H1 (cell line): Measurements from ENCODE around the gene WDSUB1. TPM values are rescaled to one million over a fixed set of nuclear protein-coding genes. Genes with fewer than 3 reads are reported as not detected.

Experiments
- CTCF ChIA-PET: fragments of 300-600 bp; sonication (Branson Sonifier 250); formaldehyde crosslinking; loops from one replicate; lab custom pipeline; 2021; ENCODE audit not compliant: partially characterized antibody; lab: Charles Lee
- POLR2A ChIA-PET: fragments of 300-600 bp; sonication (Branson Sonifier 250); formaldehyde crosslinking; loops from one replicate; lab custom pipeline; 2021; ENCODE audit warnings: inconsistent platforms; ENCODE audit not compliant: partially characterized antibody; lab: Charles Lee
- DNase-seq, 2 experiments: peaks; one replicate each; pipeline versions ENCODE4 v3.0.0 to v3.0.0-alpha.2; 2010 to 2022; ENCODE audit warnings: low spot score in 2 of 2, low read depth in 1 of 2, mixed read lengths in 1 of 2
- FAIRE-seq: peaks from 2 replicates; lab custom pipeline; 2011; peaks lifted over from hg19 to GRCh38; lab: Jason Lieb, UNC
- H2AFZ ChIP-seq: 2 replicates; pipeline ENCODE4 v1.8.1; 2012; ENCODE audit warnings: low read length, inconsistent platforms
- H2AK5ac ChIP-seq: 2 replicates; pipeline ENCODE4 v1.6.1; 2013; ENCODE audit warnings: low read depth, low read length
- H2BK120ac ChIP-seq: replicated peaks from 2 replicates; pipeline ENCODE3; 2013; ENCODE audit warnings: low read depth, low read length, inconsistent platforms
- H2BK12ac ChIP-seq: 2 replicates; pipeline ENCODE4 v1.6.1; 2013; ENCODE audit warnings: low read depth, low read length
- H2BK15ac ChIP-seq: 2 replicates; pipeline ENCODE4 v1.6.1; 2013; ENCODE audit warnings: low read length
- H2BK20ac ChIP-seq: 2 replicates; pipeline ENCODE4 v1.6.1; 2013; ENCODE audit warnings: low read length
- H2BK5ac ChIP-seq: 2 replicates; pipeline ENCODE4 v1.6.1; 2013; ENCODE audit warnings: low read depth, low read length
- H3K14ac ChIP-seq: 2 replicates; pipeline ENCODE4 v1.6.1; 2013; ENCODE audit warnings: inconsistent platforms; ENCODE audit not compliant: insufficient read length
- H3K18ac ChIP-seq: 2 replicates; pipeline ENCODE4 v1.6.1; 2013; ENCODE audit warnings: low read length; ENCODE audit errors: extremely low read depth
- H3K23ac ChIP-seq: 2 replicates; pipeline ENCODE4 v1.6.1; 2013; ENCODE audit warnings: inconsistent platforms; ENCODE audit not compliant: insufficient read length
- H3K23me2 ChIP-seq: 2 replicates; pipeline ENCODE4 v1.6.1; 2013; ENCODE audit warnings: low read depth, low read length
- H3K27ac ChIP-seq: 2 replicates; pipeline ENCODE4 v1.6.1; 2011; ENCODE audit warnings: low read depth, low read length, inconsistent platforms
- H3K27me3 ChIP-seq, 4 experiments: replicated peaks in 1 of 4; 1 replicate in 1 of 4; 2 replicates in 3 of 4; pipeline versions ENCODE4 v1.6.1 to v1.8.1; 2011 to 2013; ENCODE audit warnings: low read length in 3 of 4, mild to moderate bottlenecking in 3 of 4, inconsistent platforms in 2 of 4, mixed read lengths in 2 of 4, moderate library complexity in 1 of 4; ENCODE audit not compliant: control insufficient read depth in 3 of 4, insufficient read depth in 3 of 4; ENCODE audit errors: extremely low read depth in 1 of 4
- H3K36me3 ChIP-seq, 4 experiments: 2 replicates each; pipeline versions ENCODE4 v1.6.1 to v1.8.1; 2011 to 2013; ENCODE audit warnings: mild to moderate bottlenecking in 4 of 4, low read length in 3 of 4, moderate library complexity in 2 of 4, control low read depth in 1 of 4, inconsistent platforms in 1 of 4; ENCODE audit not compliant: insufficient read depth in 4 of 4, control insufficient read depth in 2 of 4
- H3K4ac ChIP-seq: replicated peaks from 2 replicates; pipeline ENCODE3; 2013; ENCODE audit warnings: low read length, low read depth, mixed read lengths, inconsistent platforms; ENCODE audit not compliant: insufficient read length
- H3K4me1 ChIP-seq, 4 experiments: replicated peaks in 1 of 4; 1 replicate in 1 of 4; 2 replicates in 3 of 4; pipeline versions ENCODE4 v1.6.1 to v1.8.1; 2011 to 2013; ENCODE audit warnings: low read length in 3 of 4, inconsistent platforms in 2 of 4, mixed read lengths in 1 of 4; ENCODE audit not compliant: insufficient read depth in 4 of 4, control insufficient read depth in 3 of 4
- H3K4me2 ChIP-seq, 2 experiments: 2 replicates each; pipeline versions ENCODE4 v1.6.1 to v1.8.1; 2011 to 2013; ENCODE audit warnings: low read depth in 2 of 2, low read length in 2 of 2, control low read depth in 1 of 2, inconsistent platforms in 1 of 2, mild to moderate bottlenecking in 1 of 2; ENCODE audit not compliant: insufficient read depth in 1 of 2
- H3K4me3 ChIP-seq, 4 experiments: fragments of 200-600, 300-600 bp in 1 of 4; sonication (generic), shearing (Covaris generic), sonication (Bioruptor Twin) in 1 of 4; 2 replicates each; pipeline versions ENCODE4 v1.5.1 to v1.8.1; 2011 to 2016; ENCODE audit warnings: low read length in 4 of 4, low read depth in 3 of 4, control low read depth in 2 of 4, inconsistent platforms in 2 of 4, mild to moderate bottlenecking in 2 of 4, mixed read lengths in 1 of 4, moderate library complexity in 1 of 4; ENCODE audit not compliant: insufficient read depth in 2 of 4; ENCODE audit errors: extremely low read depth in 1 of 4
- H3K56ac ChIP-seq: replicated peaks from 2 replicates; pipeline ENCODE3; 2013; ENCODE audit warnings: low read depth, mild to moderate bottlenecking, mixed read lengths, low read length, inconsistent platforms; ENCODE audit not compliant: insufficient read length
- H3K79me1 ChIP-seq: 2 replicates; pipeline ENCODE4 v1.6.1; 2013; ENCODE audit warnings: low read depth, low read length, control low read depth
- H3K79me2 ChIP-seq, 2 experiments: 2 replicates each; pipeline versions ENCODE4 v1.6.1 to v1.8.1; 2012 to 2013; ENCODE audit warnings: low read length in 2 of 2, mild to moderate bottlenecking in 2 of 2, inconsistent platforms in 1 of 2; ENCODE audit not compliant: insufficient read depth in 2 of 2, control insufficient read depth in 1 of 2
- H3K9ac ChIP-seq, 4 experiments: replicated peaks in 1 of 4; 1 replicate in 1 of 4; 2 replicates in 3 of 4; pipeline versions ENCODE4 v1.6.1 to v1.8.1; 2011 to 2013; ENCODE audit warnings: low read depth in 3 of 4, low read length in 3 of 4, control low read depth in 2 of 4, mild to moderate bottlenecking in 2 of 4, moderate library complexity in 2 of 4, inconsistent platforms in 1 of 4; ENCODE audit errors: extremely low read depth in 1 of 4
- H3K9me3 ChIP-seq, 2 experiments: 2 replicates each; pipeline versions ENCODE4 v1.6.1 to v1.8.1; 2012 to 2013; ENCODE audit warnings: mild to moderate bottlenecking in 2 of 2, moderate library complexity in 2 of 2, control low read depth in 1 of 2, inconsistent platforms in 1 of 2, low read depth in 1 of 2, low read length in 1 of 2, mixed read lengths in 1 of 2; ENCODE audit not compliant: insufficient read depth in 2 of 2
- H4K20me1 ChIP-seq, 2 experiments: replicated peaks in 1 of 2; 2 replicates each; pipeline versions ENCODE3 to v1.8.1; 2011 to 2013; ENCODE audit warnings: inconsistent platforms in 2 of 2, low read length in 2 of 2, mild to moderate bottlenecking in 1 of 2; ENCODE audit not compliant: insufficient read depth in 2 of 2, control insufficient read depth in 1 of 2
- H4K5ac ChIP-seq: 2 replicates; pipeline ENCODE4 v1.6.1; 2013; ENCODE audit warnings: low read length, low read depth, mixed read lengths, inconsistent platforms; ENCODE audit not compliant: insufficient read length
- H4K8ac ChIP-seq: 2 replicates; pipeline ENCODE4 v1.8.0; 2013; ENCODE audit warnings: mild to moderate bottlenecking, moderate library complexity, low read length, inconsistent platforms; ENCODE audit not compliant: insufficient read depth; ENCODE audit errors: extremely low read depth
- H4K91ac ChIP-seq: replicated peaks from 2 replicates; pipeline ENCODE3; 2013; ENCODE audit warnings: low read length, mixed read lengths, inconsistent platforms; ENCODE audit not compliant: insufficient read length
- BACH1 ChIP-seq: IDR thresholded peaks from 2 replicates; pipeline ENCODE4 v1.6.1; 2012; ENCODE audit warnings: low read length, improper control_type of control experiment
- CEBPB ChIP-seq: IDR thresholded peaks from 2 replicates; pipeline ENCODE4 v1.6.1; 2012; ENCODE audit warnings: low read depth, low read length
- CREB1 ChIP-seq: IDR thresholded peaks from 2 replicates; pipeline ENCODE4 v1.6.1; 2012; ENCODE audit warnings: inconsistent platforms
- CTBP2 ChIP-seq: IDR thresholded peaks from 2 replicates; pipeline ENCODE4 v1.7.0; 2011; ENCODE audit warnings: borderline replicate concordance, mild to moderate bottlenecking, moderate library complexity, mixed read lengths, low read length; ENCODE audit not compliant: insufficient read depth, insufficient read length
- JUN ChIP-seq: IDR thresholded peaks from 2 replicates; pipeline ENCODE4 v1.6.1; 2011; ENCODE audit warnings: low read depth, mild to moderate bottlenecking, improper control_type of control experiment, low read length
- POLR2A ChIP-seq, 2 experiments: IDR thresholded peaks; 1 replicate in 1 of 2; 2 replicates in 1 of 2; pipeline ENCODE4 v1.6.1; 2011; ENCODE audit warnings: low read depth in 2 of 2, low read length in 2 of 2, mild to moderate bottlenecking in 2 of 2; ENCODE audit errors: control extremely low read depth in 1 of 2
- WGBS, 2 experiments: shearing (Covaris generic) in 1 of 2; methylation state at CpG; one replicate each; pipeline versions ENCODE4 v1.1.6 to v1.1.7; 2013 to 2015; ENCODE audit warnings: low lambda C conversion rate in 2 of 2, mixed read lengths in 2 of 2, inconsistent platforms in 1 of 2, low coverage in 1 of 2, missing lambda C conversion rate in 1 of 2; ENCODE audit not compliant: insufficient replicate concordance in 2 of 2, insufficient coverage in 1 of 2, insufficient read length in 1 of 2; ENCODE audit errors: extremely low coverage in 1 of 2, missing lambda C conversion rate in 1 of 2; 5-methylcytosine and 5-hydroxymethylcytosine counted together
- polyA plus RNA-seq, 7 experiments: library from polyadenylated mRNA; depleted of rRNA in 3 of 7; stranded (reverse) in 5 of 7; unstranded in 2 of 7; fragments of >200 nt in 5 of 7; fragments of 200-250 nt in 2 of 7; gene quantifications; 1 replicate in 5 of 7; 2 replicates in 1 of 7; 4 replicates in 1 of 7; pipeline versions ENCODE4 v1.2.1 to v1.2.3, GENCODE V29; 2011 to 2013; ENCODE audit warnings: missing spikeins in 2 of 7, mixed read lengths in 2 of 7
- total RNA-seq: library from RNA; stranded (reverse); fragmentation: NEBNext Ultra II Directional; extraction: Animal tissue kit (Norgen Biotek cat#: 25700); gene quantifications from 2 replicates; pipeline ENCODE4 v1.2.1, GENCODE V29; 2021
- TF ChIP-seq, protein P1 (sequence below): IDR thresholded peaks from 2 replicates; pipeline ENCODE4 v1.6.1; 2012; ENCODE audit warnings: inconsistent platforms

WDSUB1 gene
- total and polyA plus RNA-seq, 2 of the 8 experiments (the other 6 are each of a cell fraction or from before 2014, with no cell fraction given) = 5.5 to 8.0 TPM

DNA sequence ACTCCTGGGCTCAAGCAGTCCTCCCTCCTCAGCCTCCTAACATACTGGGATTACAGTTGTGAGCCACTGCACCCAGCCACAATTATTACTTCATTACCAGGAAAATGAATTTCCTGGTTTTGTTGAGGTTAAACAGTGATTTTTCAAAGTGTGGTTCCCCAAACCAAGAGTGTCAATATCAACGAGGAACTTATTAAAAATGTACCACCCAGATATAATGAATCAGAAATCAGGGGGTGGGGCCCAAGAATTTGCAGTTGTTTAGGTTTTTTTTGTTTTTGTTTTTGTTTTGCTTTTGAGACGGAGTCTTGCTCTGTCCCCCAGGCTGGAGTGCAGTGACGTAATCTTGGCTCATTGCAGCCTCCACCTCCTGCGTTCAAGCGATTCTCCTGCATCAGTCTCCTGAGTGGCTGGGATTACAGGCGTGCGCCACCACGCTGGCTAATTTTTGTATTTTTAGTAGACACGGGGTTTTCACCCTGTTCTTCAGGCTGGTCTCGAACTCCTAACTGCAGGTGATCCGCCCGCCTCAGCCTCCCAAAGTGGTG, 94.1 kb downstream of the WDSUB1 start:
- no peak overlapping the region for H3K4me2 ChIP-seq
- H3K4me1 ChIP-seq = no peaks in the 10 kb centered on the region
- FAIRE-seq (no peak), DNase-seq (no peak)
- no peak overlapping the region for H2AFZ ChIP-seq
- no peak overlapping the region for H2BK5ac ChIP-seq
- no peak overlapping the region for H3K18ac ChIP-seq
- H4K91ac ChIP-seq = no peak overlapping the region
- ChIA-PET CTCF (interaction anchor here (0.9 to 1.3 kb wide), 2 partner anchors 22 to 73 kb away, joined by 3 to 5 read pairs; no protein-coding TSS in a partner anchor), POLR2A (no interaction called here)
- H3K4ac ChIP-seq = no peak overlapping the region
- no peak overlapping the region for H2BK120ac ChIP-seq
- 93% methylated on average over 12 of the region's 12 CpGs; no CpG with 5 or more reads in 1 of the 2 experiments for WGBS, 2 experiments
- H2BK20ac ChIP-seq = no peak overlapping the region
- no peaks in the 10 kb centered on the region for H4K20me1 ChIP-seq
- no peaks in the 10 kb centered on the region for H3K9me3 ChIP-seq
- no peak overlapping the region for H3K56ac ChIP-seq
- no peaks in the 10 kb centered on the region; the same call in 1 of the 2 replicates for H3K79me1 ChIP-seq
- no peaks in the 10 kb centered on the region for H3K79me2 ChIP-seq
- H2BK15ac ChIP-seq = no peak overlapping the region
- no peaks in the 10 kb centered on the region for H3K36me3 ChIP-seq
- H3K23ac ChIP-seq = no peak overlapping the region
- H4K8ac ChIP-seq = no peak overlapping the region
- no peak overlapping the region for H3K4me3 ChIP-seq
- no peak overlapping the region for H3K9ac ChIP-seq
- no peak overlapping the region for H2AK5ac ChIP-seq
- H2BK12ac ChIP-seq = no peak overlapping the region
- no peaks in the 10 kb centered on the region for H3K23me2 ChIP-seq
- no peak overlapping the region for H4K5ac ChIP-seq
- no peak overlapping the region for H3K14ac ChIP-seq
- no peaks in the 10 kb centered on the region for H3K27me3 ChIP-seq
- no peak overlapping the region for H3K27ac ChIP-seq
- TF ChIP-seq CEBPB = no peak
- TF ChIP-seq CTBP2 = no peak
- TF ChIP-seq CREB1 = no peak
- no peak for TF ChIP-seq JUN
- TF ChIP-seq BACH1 = no peak
- TF ChIP-seq, protein P1, sequence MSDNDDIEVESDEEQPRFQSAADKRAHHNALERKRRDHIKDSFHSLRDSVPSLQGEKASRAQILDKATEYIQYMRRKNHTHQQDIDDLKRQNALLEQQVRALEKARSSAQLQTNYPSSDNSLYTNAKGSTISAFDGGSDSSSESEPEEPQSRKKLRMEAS = no peak
- no peak for TF ChIP-seq POLR2A (IDR thresholded peaks at IDR 0.05; ENCODE audit: control extremely low read depth in 1 of 2, low read depth in 2 of 2, low read length in 2 of 2)
